ENCODE data around the gene UBE2S.

UBE2S gene

DNA sequence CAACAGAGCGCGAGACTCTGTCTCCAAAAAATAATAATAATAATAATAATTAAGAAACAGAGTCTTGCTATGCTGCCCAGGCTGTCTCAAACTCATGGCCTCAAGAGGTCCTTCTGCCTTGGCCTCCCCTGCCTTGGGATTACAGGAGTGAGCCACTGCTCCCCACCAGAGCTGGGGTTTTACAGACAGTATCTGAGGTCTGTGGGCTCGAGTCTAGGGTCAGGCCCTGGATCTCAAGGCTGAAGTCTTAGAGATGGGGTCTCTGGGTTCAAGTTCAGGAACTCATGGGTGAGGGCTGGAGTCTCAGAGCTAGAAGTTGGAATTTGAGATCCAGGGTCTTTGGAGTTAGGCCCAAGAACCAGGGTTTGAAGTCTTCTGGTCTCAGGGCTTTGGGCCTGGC lies 40.8 kb downstream of the UBE2S start:
- no peak overlapping the region for H3K4me3 ChIP-seq (ENCODE audit: low read depth, low read length)
- no peak for TF ChIP-seq MYC (IDR thresholded peaks at IDR 0.05; ENCODE audit: low read depth, low read length)
- TF ChIP-seq, protein P1, sequence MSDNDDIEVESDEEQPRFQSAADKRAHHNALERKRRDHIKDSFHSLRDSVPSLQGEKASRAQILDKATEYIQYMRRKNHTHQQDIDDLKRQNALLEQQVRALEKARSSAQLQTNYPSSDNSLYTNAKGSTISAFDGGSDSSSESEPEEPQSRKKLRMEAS (IDR thresholded peaks at IDR 0.05; ENCODE audit: low read depth, low read length) = no peak
- TF ChIP-seq POLR2A (IDR thresholded peaks at IDR 0.05; ENCODE audit: extremely low read depth, insufficient read length) = no peak
- no peak for TF ChIP-seq CTCF (IDR thresholded peaks at IDR 0.05; ENCODE audit: low read depth, low read length)
- DNase-seq (ENCODE audit: low read depth) = no peak

DNA sequence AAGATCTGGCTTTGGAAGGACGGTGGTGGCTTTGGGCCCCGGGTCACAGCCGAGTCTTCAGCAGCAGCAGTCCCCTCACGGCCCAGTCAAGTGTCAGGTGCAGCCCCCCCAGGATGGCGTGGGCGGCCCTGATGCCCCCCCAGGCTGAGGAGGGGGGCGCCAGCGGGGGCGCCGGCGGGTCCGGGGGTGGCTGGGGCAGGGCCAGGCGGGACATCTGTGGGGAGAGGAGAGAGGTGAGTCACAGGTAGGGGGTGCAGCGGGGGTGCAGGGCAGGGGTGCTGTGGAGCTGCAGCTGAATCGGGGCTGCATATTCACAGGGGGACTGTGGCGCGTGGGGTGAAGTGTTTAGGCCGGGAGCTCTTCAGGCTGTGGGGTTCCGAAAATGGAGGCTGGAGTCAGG lies 41.6 kb downstream of the UBE2S start:
- TF ChIP-seq MYC (IDR thresholded peaks at IDR 0.05; ENCODE audit: low read depth, low read length) (no peak), CTCF (IDR thresholded peaks at IDR 0.05; ENCODE audit: low read depth, low read length) (no peak), POLR2A (IDR thresholded peaks at IDR 0.05; ENCODE audit: extremely low read depth, insufficient read length) (no peak)
- TF ChIP-seq, protein P1 (IDR thresholded peaks at IDR 0.05; ENCODE audit: low read depth, low read length) = no peak

DNA sequence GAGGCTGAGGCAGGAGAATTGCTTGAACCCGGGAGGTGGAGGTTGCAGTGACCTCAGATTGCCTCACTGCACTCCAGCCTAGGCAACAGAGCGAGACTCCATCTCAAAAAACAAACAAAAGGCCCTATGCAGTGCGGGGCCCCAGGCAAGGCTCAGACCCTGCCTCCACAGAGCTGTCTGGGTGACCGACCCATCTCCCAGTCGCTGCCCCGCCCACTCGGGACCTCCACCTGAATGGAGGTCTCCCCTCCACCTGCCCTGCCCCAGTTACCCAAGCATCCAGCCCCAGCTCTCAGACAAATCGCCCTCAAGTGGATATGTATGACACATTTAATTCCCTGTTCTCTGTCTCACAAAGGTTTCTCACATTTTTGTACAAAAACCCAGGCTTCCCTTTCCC lies 42.3 kb downstream of the UBE2S start:
- H3K4me3 ChIP-seq (ENCODE audit: low read depth, low read length) = no peak overlapping the region
- TF ChIP-seq POLR2A (IDR thresholded peaks at IDR 0.05; ENCODE audit: extremely low read depth, insufficient read length) = no peak
- no peak for DNase-seq (ENCODE audit: low read depth)

More for the DNA sequence above, 41.6 kb downstream of the UBE2S start:
- H3K4me3 ChIP-seq (ENCODE audit: low read depth, low read length) = no peak overlapping the region
- no peak for DNase-seq (ENCODE audit: low read depth)

GRCh38 chr19:55362990-55363716 lies 44.4 kb downstream of the UBE2S start, which contains the start of gene GARIN5B:
GARIN5B (minus strand) TSS chr19:55363260; CDS start chr19:55363066, 194 bp downstream.
- H3K4me3 ChIP-seq (ENCODE audit: low read depth, low read length) = no peak within 1 kb of the TSS
- TF ChIP-seq, protein P1 (IDR thresholded peaks at IDR 0.05; ENCODE audit: low read depth, low read length) = no peak
- no peak for TF ChIP-seq MYC (IDR thresholded peaks at IDR 0.05; ENCODE audit: low read depth, low read length)
- no peak for DNase-seq (ENCODE audit: low read depth)

- TF ChIP-seq POLR2A (IDR thresholded peaks at IDR 0.05; ENCODE audit: extremely low read depth, insufficient read length) = no peak
- TF ChIP-seq, protein P1 (IDR thresholded peaks at IDR 0.05; ENCODE audit: low read depth, low read length) = no peak
- TF ChIP-seq MYC (IDR thresholded peaks at IDR 0.05; ENCODE audit: low read depth, low read length) = no peak
- no peak for TF ChIP-seq CTCF (IDR thresholded peaks at IDR 0.05; ENCODE audit: low read depth, low read length)
- H3K4me3 ChIP-seq (ENCODE audit: low read depth, low read length) = no peak overlapping the region
- DNase-seq (ENCODE audit: low read depth) = no peak
These were observed 45.2 kb downstream of the UBE2S start for GRCh38 chr19:55362174-55362989.

- H3K4me3 ChIP-seq (ENCODE audit: low read depth, low read length) = no peak overlapping the region
- DNase-seq (ENCODE audit: low read depth) = no peak
- TF ChIP-seq, protein P1 (IDR thresholded peaks at IDR 0.05; ENCODE audit: low read depth, low read length) = no peak
- TF ChIP-seq MYC (IDR thresholded peaks at IDR 0.05; ENCODE audit: low read depth, low read length) (no peak), POLR2A (IDR thresholded peaks at IDR 0.05; ENCODE audit: extremely low read depth, insufficient read length) (no peak), CTCF (IDR thresholded peaks at IDR 0.05; ENCODE audit: low read depth, low read length) (no peak)
These were observed 46.7 kb downstream of the UBE2S start for GRCh38 chr19:55360902-55361301.

Data from NB4 (cell line).